DLD1 (cell line): ENCODE measurements around the gene RPL36A.

ENCODE experiments used
- in situ Hi-C: cut with HindIII; loops from 2 replicates; pipeline ENCODE4 v1.10.0; 2017; ENCODE audit warnings: low sequenced_read_pairs

The RPL36A gene

GRCh38 chrX:101430457-101431078, 39.8 kb downstream of the RPL36A start:
- in situ Hi-C loops = no loop called here

GRCh38 chrX:101442085-101442484, 51.3 kb downstream of the RPL36A start:
- in situ Hi-C loops = no loop called here
